ENCODE results near the gene CUL4B.
"Not testable (repeated sequence)": the region's sequence is repeated elsewhere in the genome, so short reads cannot be mapped to it uniquely, and the experiment has no call there.

CUL4B gene

DNA sequence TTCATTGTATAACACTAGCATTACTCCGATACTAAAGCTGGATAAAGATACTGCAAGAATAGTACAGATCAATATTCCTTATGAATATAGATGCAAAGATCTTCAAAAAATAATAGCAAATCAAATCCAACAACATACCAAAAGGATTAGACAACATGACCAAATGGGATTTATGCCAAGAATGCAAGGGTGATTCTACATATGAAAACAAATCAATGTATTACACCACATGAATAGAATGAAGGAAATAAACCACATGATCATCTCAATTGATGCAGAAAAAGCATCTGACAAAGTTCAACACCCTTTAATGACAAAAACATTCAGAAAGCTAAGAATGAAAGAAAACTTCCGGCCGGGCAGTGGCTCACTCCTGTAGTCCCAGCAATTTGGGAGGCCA, 42.8 kb downstream of the CUL4B start:
- no peak overlapping the region for H3K4me3 ChIP-seq (ENCODE audit: low read length)
- DNase-seq (ENCODE audit: low read depth, low spot score), result no peak
- H3K36me3 ChIP-seq (ENCODE audit: control insufficient read depth, insufficient read depth, low read length), result no peaks in the 10 kb centered on the region
- no peaks in the 10 kb centered on the region for H3K9me3 ChIP-seq (ENCODE audit: control insufficient read depth, insufficient read depth, low read length)
- no peak overlapping the region for H3K27ac ChIP-seq (ENCODE audit: low read length)
- no CpG with 5 or more reads among the region's 3 CpGs for WGBS (ENCODE audit: insufficient coverage, insufficient read length)
- H3K27me3 ChIP-seq (ENCODE audit: control insufficient read depth, insufficient read depth, low read length), result no peaks in the 10 kb centered on the region
- no peaks in the 10 kb centered on the region for H3K4me1 ChIP-seq (ENCODE audit: control insufficient read depth, insufficient read depth, low read length)

DNA sequence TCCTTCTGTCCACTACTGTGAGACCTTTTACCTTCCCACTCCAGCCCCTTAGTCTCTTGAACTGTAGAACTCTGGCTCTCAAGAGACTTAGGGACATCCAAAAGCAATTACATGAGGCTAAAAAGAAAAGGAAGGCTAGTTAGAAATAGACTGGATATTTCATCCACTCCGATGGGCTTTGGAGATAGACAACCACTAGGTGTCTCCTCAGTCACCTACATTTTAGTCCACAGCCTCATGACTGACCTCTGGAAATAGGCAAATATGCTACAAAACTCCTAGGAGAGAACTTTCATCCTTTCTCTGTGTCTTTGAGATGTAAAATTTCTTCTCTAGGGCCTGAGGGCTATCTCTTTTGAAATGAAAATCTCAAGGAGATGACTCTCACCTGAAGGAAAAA, 46.5 kb downstream of the CUL4B start:
- peak; percentile 4 for DNase-seq (ENCODE audit: low read depth, low spot score)
- Histone ChIP-seq H3K4me3 (ENCODE audit: low read length) (no peak overlapping the region), H3K4me1 (ENCODE audit: control insufficient read depth, insufficient read depth, low read length) (no peaks in the 10 kb centered on the region), H3K9me3 (ENCODE audit: control insufficient read depth, insufficient read depth, low read length) (no peaks in the 10 kb centered on the region), H3K27ac (ENCODE audit: low read length) (no peak overlapping the region), H3K36me3 (ENCODE audit: control insufficient read depth, insufficient read depth, low read length) (no peaks in the 10 kb centered on the region), H3K27me3 (ENCODE audit: control insufficient read depth, insufficient read depth, low read length) (no peaks in the 10 kb centered on the region)
- WGBS (ENCODE audit: insufficient coverage, insufficient read length), result no CpG with 5 or more reads among the region's 1 CpG

GRCh38 chrX:120512627-120513026, 48.1 kb downstream of the CUL4B start:
- no CpG with 5 or more reads among the region's 2 CpGs for WGBS (ENCODE audit: insufficient coverage, insufficient read length)
- no peaks in the 10 kb centered on the region for H3K27me3 ChIP-seq (ENCODE audit: control insufficient read depth, insufficient read depth, low read length)
- H3K27ac ChIP-seq (ENCODE audit: low read length), result no peak overlapping the region
- no peaks in the 10 kb centered on the region for H3K9me3 ChIP-seq (ENCODE audit: control insufficient read depth, insufficient read depth, low read length)
- H3K36me3 ChIP-seq (ENCODE audit: control insufficient read depth, insufficient read depth, low read length), result no peaks in the 10 kb centered on the region
- no peaks in the 10 kb centered on the region for H3K4me1 ChIP-seq (ENCODE audit: control insufficient read depth, insufficient read depth, low read length)
- H3K4me3 ChIP-seq (ENCODE audit: low read length), result no peak overlapping the region
- DNase-seq (ENCODE audit: low read depth, low spot score), result no peak

DNA sequence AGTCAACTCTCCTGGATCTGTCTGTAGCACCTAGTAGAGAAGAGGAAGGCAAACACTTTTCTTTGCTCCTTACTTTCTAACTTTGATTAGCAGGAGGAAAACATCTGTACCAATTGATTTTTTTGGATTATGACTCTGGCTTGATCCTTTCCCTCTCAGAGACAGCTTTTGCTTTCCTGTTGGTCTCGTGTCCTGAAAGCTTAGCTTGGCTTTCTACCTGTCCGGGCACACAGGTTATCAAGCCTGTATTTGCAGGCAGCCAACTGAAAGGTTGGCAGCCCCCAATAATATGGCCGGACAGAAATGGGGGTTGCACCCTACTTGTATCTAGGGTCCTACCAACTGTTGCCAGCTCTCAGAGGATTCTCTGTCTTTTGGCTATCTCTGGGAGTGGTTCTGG, 48.5 kb downstream of the CUL4B start:
- Histone ChIP-seq H3K27me3 (ENCODE audit: control insufficient read depth, insufficient read depth, low read length) (no peaks in the 10 kb centered on the region), H3K4me3 (ENCODE audit: low read length) (no peak overlapping the region), H3K4me1 (ENCODE audit: control insufficient read depth, insufficient read depth, low read length) (no peaks in the 10 kb centered on the region), H3K9me3 (ENCODE audit: control insufficient read depth, insufficient read depth, low read length) (no peaks in the 10 kb centered on the region), H3K36me3 (ENCODE audit: control insufficient read depth, insufficient read depth, low read length) (no peaks in the 10 kb centered on the region), H3K27ac (ENCODE audit: low read length) (no peak overlapping the region)
- DNase-seq (ENCODE audit: low read depth, low spot score), result no peak
- WGBS (ENCODE audit: insufficient coverage, insufficient read length), result no CpG with 5 or more reads among the region's 3 CpGs

- no peaks in the 10 kb centered on the region for H3K4me1 ChIP-seq (ENCODE audit: control insufficient read depth, insufficient read depth, low read length)
- no peak for DNase-seq (ENCODE audit: low read depth, low spot score)
- H3K27me3 ChIP-seq (ENCODE audit: control insufficient read depth, insufficient read depth, low read length), result no peaks in the 10 kb centered on the region
- no peak overlapping the region for H3K4me3 ChIP-seq (ENCODE audit: low read length)
- WGBS (ENCODE audit: insufficient coverage, insufficient read length), result no CpG with 5 or more reads among the region's 1 CpG
- no peaks in the 10 kb centered on the region for H3K36me3 ChIP-seq (ENCODE audit: control insufficient read depth, insufficient read depth, low read length)
- no peaks in the 10 kb centered on the region for H3K9me3 ChIP-seq (ENCODE audit: control insufficient read depth, insufficient read depth, low read length)
- H3K27ac ChIP-seq (ENCODE audit: low read length), result no peak overlapping the region
These were observed 56.2 kb downstream of the CUL4B start for GRCh38 chrX:120504569-120504968.

GRCh38 chrX:120499301-120500072, 61.3 kb downstream of the CUL4B start:
- DNase-seq (ENCODE audit: low read depth, low spot score), result no peak
- Histone ChIP-seq H3K27me3 (ENCODE audit: control insufficient read depth, insufficient read depth, low read length) (no peaks in the 10 kb centered on the region), H3K4me1 (ENCODE audit: control insufficient read depth, insufficient read depth, low read length) (no peaks in the 10 kb centered on the region), H3K9me3 (ENCODE audit: control insufficient read depth, insufficient read depth, low read length) (no peaks in the 10 kb centered on the region), H3K27ac (ENCODE audit: low read length) (no peak overlapping the region), H3K36me3 (ENCODE audit: control insufficient read depth, insufficient read depth, low read length) (no peaks in the 10 kb centered on the region), H3K4me3 (ENCODE audit: low read length) (no peak overlapping the region)
- no CpG with 5 or more reads among the region's 4 CpGs for WGBS (ENCODE audit: insufficient coverage, insufficient read length)

DNA sequence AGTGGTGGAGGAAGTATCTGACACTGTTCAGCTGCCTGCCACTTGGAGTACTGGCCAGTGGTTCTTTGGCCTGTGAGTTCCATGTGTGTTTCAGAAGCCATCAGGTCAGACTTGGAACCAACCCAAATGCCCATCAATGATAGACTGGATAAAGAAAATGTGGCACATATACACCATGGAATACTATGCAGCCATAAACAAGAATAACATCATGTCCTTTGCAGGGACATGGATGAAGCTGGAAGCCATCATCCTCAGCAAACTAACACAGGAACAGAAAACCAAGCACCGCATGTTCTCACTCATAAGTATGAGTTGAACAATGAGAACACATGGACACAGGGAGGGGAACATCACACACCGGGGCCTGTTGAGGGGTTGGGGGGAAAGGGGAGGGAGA, 70.6 kb downstream of the CUL4B start:
- H3K9me3 ChIP-seq (ENCODE audit: control insufficient read depth, insufficient read depth, low read length); H3K27ac ChIP-seq (ENCODE audit: low read length); H3K4me3 ChIP-seq (ENCODE audit: low read length); H3K36me3 ChIP-seq (ENCODE audit: control insufficient read depth, insufficient read depth, low read length); H3K4me1 ChIP-seq (ENCODE audit: control insufficient read depth, insufficient read depth, low read length); H3K27me3 ChIP-seq (ENCODE audit: control insufficient read depth, insufficient read depth, low read length); DNase-seq (ENCODE audit: low read depth, low spot score): not testable (repeated sequence)
- WGBS (ENCODE audit: insufficient coverage, insufficient read length), result no CpG with 5 or more reads among the region's 2 CpGs

GRCh38 chrX:120486786-120487185, 74.0 kb downstream of the CUL4B start:
- H3K27ac ChIP-seq (ENCODE audit: low read length), result no peak overlapping the region

GRCh38 chrX:120485638-120486520, 74.9 kb downstream of the CUL4B start:
- Histone ChIP-seq H3K36me3 (ENCODE audit: control insufficient read depth, insufficient read depth, low read length) (no peaks in the 10 kb centered on the region), H3K4me1 (ENCODE audit: control insufficient read depth, insufficient read depth, low read length) (no peaks in the 10 kb centered on the region), H3K27ac (ENCODE audit: low read length) (no peak overlapping the region), H3K27me3 (ENCODE audit: control insufficient read depth, insufficient read depth, low read length) (no peaks in the 10 kb centered on the region), H3K4me3 (ENCODE audit: low read length) (peak overlapping the region; percentile 49; the same call in 1 of the 2 replicates), H3K9me3 (ENCODE audit: control insufficient read depth, insufficient read depth, low read length) (no peaks in the 10 kb centered on the region)
- no CpG with 5 or more reads among the region's 39 CpGs for WGBS (ENCODE audit: insufficient coverage, insufficient read length)
- DNase-seq (ENCODE audit: low read depth, low spot score), result peak; percentile 31

More at GRCh38 chrX:120486786-120487185, 74.0 kb downstream of the CUL4B start:
- Histone ChIP-seq H3K27me3 (ENCODE audit: control insufficient read depth, insufficient read depth, low read length) (no peaks in the 10 kb centered on the region), H3K4me1 (ENCODE audit: control insufficient read depth, insufficient read depth, low read length) (no peaks in the 10 kb centered on the region), H3K9me3 (ENCODE audit: control insufficient read depth, insufficient read depth, low read length) (no peaks in the 10 kb centered on the region), H3K36me3 (ENCODE audit: control insufficient read depth, insufficient read depth, low read length) (no peaks in the 10 kb centered on the region), H3K4me3 (ENCODE audit: low read length) (no peak overlapping the region)
- no CpG with 5 or more reads among the region's 9 CpGs for WGBS (ENCODE audit: insufficient coverage, insufficient read length)
- DNase-seq (ENCODE audit: low read depth, low spot score), result no peak

DNA sequence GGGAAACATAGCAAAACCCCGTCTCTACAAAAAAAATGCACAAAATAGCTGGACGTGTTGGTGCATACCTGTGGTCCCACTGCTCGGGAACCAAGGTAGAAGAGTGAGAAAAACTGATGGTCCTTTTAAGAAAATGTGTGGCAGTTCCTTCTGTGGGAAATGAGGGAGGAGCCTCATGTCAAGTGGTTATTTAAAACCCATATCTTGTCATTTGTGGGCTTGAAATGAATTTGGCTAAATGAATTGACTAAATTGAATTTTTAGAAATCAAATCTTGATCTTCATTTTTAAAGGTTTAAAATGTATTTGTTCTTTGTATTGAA, 75.5 kb downstream of the CUL4B start:
- H3K27me3 ChIP-seq (ENCODE audit: control insufficient read depth, insufficient read depth, low read length), result no peaks in the 10 kb centered on the region
- no peak for DNase-seq (ENCODE audit: low read depth, low spot score)
- H3K4me1 ChIP-seq (ENCODE audit: control insufficient read depth, insufficient read depth, low read length), result no peaks in the 10 kb centered on the region
- no peaks in the 10 kb centered on the region for H3K9me3 ChIP-seq (ENCODE audit: control insufficient read depth, insufficient read depth, low read length)
- no peaks in the 10 kb centered on the region for H3K36me3 ChIP-seq (ENCODE audit: control insufficient read depth, insufficient read depth, low read length)
- WGBS (ENCODE audit: insufficient coverage, insufficient read length), result no CpG with 5 or more reads among the region's 3 CpGs
- no peak overlapping the region for H3K27ac ChIP-seq (ENCODE audit: low read length)
- H3K4me3 ChIP-seq (ENCODE audit: low read length), result no peak overlapping the region

All from iPS DF 6.9 (cell line).